ENCODE results near the gene PPIG. TPM values are rescaled to one million over a fixed set of nuclear protein-coding genes. Genes with fewer than 3 reads are reported as not detected.

The PPIG gene
- total and polyA plus RNA-seq, 9 of the 15 experiments (the other 6 are each of a cell fraction or from before 2014, with no cell fraction given) = 52.5 to 166 (median 124) TPM

- TF ChIP-seq GTF3C2 (IDR thresholded peaks at IDR 0.05; ENCODE audit: borderline replicate concordance, extremely low read depth, insufficient read length) (no peak), SREBF1 (IDR thresholded peaks at IDR 0.05; ENCODE audit: borderline replicate concordance, low read depth, low read length) (no peak; the same call in 1 of the 2 replicates), NFATC3 (IDR thresholded peaks at IDR 0.05) (peak; percentile 45; the same call in 1 of the 2 replicates), RCOR1 (IDR thresholded peaks at IDR 0.05; ENCODE audit: borderline replicate concordance in 1 of 2, low read depth in 2 of 2, low read length in 2 of 2) (peak; percentile 52 to 59; a peak in 3 of 4 replicates), MED1 (CRISPR knock-in tag; IDR thresholded peaks at IDR 0.05; ENCODE audit: borderline replicate concordance) (no peak), ZNF384 (IDR thresholded peaks at IDR 0.05; ENCODE audit: low read depth, low read length) (peak; percentile 42; the same call in 1 of the 2 replicates), CREB1 (IDR thresholded peaks at IDR 0.05) (peak; percentile 99), CREB1 (CRISPR knock-in tag; IDR thresholded peaks at IDR 0.05) (peak; percentile 99), RFX7 (CRISPR knock-in tag; IDR thresholded peaks at IDR 0.05) (no peak), SMC3 (conservative IDR thresholded peaks at IDR 0.05; ENCODE audit: insufficient read depth, low read depth, low read length) (no peak), MIER1 (IDR thresholded peaks at IDR 0.05; ENCODE audit: low read depth) (no peak), ARID3A (IDR thresholded peaks at IDR 0.05; ENCODE audit: borderline replicate concordance, low read depth, low read length) (0 out of 2 replicates have a peak, but pooled peaks have one; percentile 51), POLR3A (IDR thresholded peaks at IDR 0.05; ENCODE audit: borderline replicate concordance, extremely low read depth, insufficient read depth, insufficient read length) (no peak), HDAC3 (IDR thresholded peaks at IDR 0.05; ENCODE audit: borderline replicate concordance, partially characterized antibody) (no peak), FOXK1 (CRISPR knock-in tag; IDR thresholded peaks at IDR 0.05; ENCODE audit: borderline replicate concordance) (peak; percentile 91; the same call in 1 of the 2 replicates), HIVEP1 (CRISPR knock-in tag; IDR thresholded peaks at IDR 0.05) (no peak), ZNF124 (CRISPR knock-in tag; IDR thresholded peaks at IDR 0.05) (no peak), YBX1 (IDR thresholded peaks at IDR 0.05) (no peak), LARP7 (IDR thresholded peaks at IDR 0.05) (no peak), BCOR (IDR thresholded peaks at IDR 0.05) (peak; percentile 61), DIDO1 (tag; IDR thresholded peaks at IDR 0.05; ENCODE audit: low read depth) (peak; percentile 93)
- TF ChIP-seq, protein P1, sequence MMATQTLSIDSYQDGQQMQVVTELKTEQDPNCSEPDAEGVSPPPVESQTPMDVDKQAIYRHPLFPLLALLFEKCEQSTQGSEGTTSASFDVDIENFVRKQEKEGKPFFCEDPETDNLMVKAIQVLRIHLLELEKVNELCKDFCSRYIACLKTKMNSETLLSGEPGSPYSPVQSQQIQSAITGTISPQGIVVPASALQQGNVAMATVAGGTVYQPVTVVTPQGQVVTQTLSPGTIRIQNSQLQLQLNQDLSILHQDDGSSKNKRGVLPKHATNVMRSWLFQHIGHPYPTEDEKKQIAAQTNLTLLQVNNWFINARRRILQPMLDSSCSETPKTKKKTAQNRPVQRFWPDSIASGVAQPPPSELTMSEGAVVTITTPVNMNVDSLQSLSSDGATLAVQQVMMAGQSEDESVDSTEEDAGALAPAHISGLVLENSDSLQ (IDR thresholded peaks at IDR 0.05) = peak; percentile 69
- TF ChIP-seq, protein P2, sequence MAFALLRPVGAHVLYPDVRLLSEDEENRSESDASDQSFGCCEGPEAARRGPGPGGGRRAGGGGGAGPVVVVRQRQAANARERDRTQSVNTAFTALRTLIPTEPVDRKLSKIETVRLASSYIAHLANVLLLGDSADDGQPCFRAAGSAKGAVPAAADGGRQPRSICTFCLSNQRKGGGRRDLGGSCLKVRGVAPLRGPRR (CRISPR knock-in tag; IDR thresholded peaks at IDR 0.05) = no peak
These were observed at the start of gene PPIG (continued) for GRCh38 chr2:169584005-169584877.
